GM23248 (cell line): Measurements from ENCODE around the gene ARRDC5.

Source experiments
- EZH2 ChIP-seq: fragments of 200-600 bp; sonication (generic); IDR thresholded peaks from 2 replicates; pipeline ENCODE4 v1.6.1; 2018; ENCODE audit warnings: antibody characterized with exemption, mild to moderate bottlenecking; ENCODE audit not compliant: insufficient read depth, poor library complexity, severe bottlenecking
- EZH2phosphoT487 ChIP-seq: fragments of 200-600 bp; sonication (generic); IDR thresholded peaks from 2 replicates; pipeline ENCODE4 v1.6.1; 2018; ENCODE audit warnings: antibody characterized with exemption, moderate library complexity, mild to moderate bottlenecking, low read depth; ENCODE audit not compliant: insufficient read depth

- TF ChIP-seq EZH2 (no peak), EZH2phosphoT487 (no peak)
Measured at GRCh38 chr19:4916292-4917082, 13.8 kb upstream of the ARRDC5 start.
